HepG2 (cell line): Measurements from ENCODE around the gene NPY1R. TPM values are rescaled to one million over a fixed set of nuclear protein-coding genes. Genes with fewer than 3 reads are reported as not detected.

Source experiments
- HNRNPL ChIP-seq: fragments of 200-400 bp; formaldehyde crosslinking; IDR thresholded peaks from 2 replicates; pipeline ENCODE4 v1.6.1; 2017; ENCODE audit warnings: mild to moderate bottlenecking, low read depth, low read length
- KAT2B ChIP-seq: fragments of 150-350 bp; IDR thresholded peaks from 2 replicates; pipeline ENCODE4 v1.6.1; 2014; ENCODE audit warnings: low read depth, low read length, borderline replicate concordance
- SOX5 ChIP-seq: IDR thresholded peaks from 2 replicates; pipeline ENCODE4 v1.6.1; 2016; ENCODE audit warnings: borderline replicate concordance
- WIZ ChIP-seq: sonication (generic); formaldehyde crosslinking; IDR thresholded peaks from 2 replicates; pipeline ENCODE4 v1.5.1; 2020; ENCODE audit warnings: mild to moderate bottlenecking, missing genetic modification reagents
- YEATS4 ChIP-seq: sonication (generic); formaldehyde crosslinking; IDR thresholded peaks from 2 replicates; pipeline ENCODE4 v1.4.0; 2020; ENCODE audit warnings: missing genetic modification reagents, borderline replicate concordance
- ZNF773 ChIP-seq: sonication (generic); formaldehyde crosslinking; IDR thresholded peaks from 2 replicates; pipeline ENCODE4 v1.4.0; 2020; ENCODE audit warnings: missing genetic modification reagents, borderline replicate concordance
- polyA plus RNA-seq, 8 experiments: library from polyadenylated mRNA; depleted of rRNA in 3 of 8; stranded (reverse) in 7 of 8; unstranded in 1 of 8; fragments of >200 nt; fragmentation: Illumina TruSeq in 4 of 8; extraction: Trizol in 4 of 8; gene quantifications; 2 replicates each; pipeline versions ENCODE4 v1.2.1 to v1.2.3, GENCODE V29; 2011 to 2016; ENCODE audit warnings: low read depth in 4 of 8, missing spikeins in 1 of 8, mixed read lengths in 1 of 8; ENCODE audit not compliant: insufficient read depth in 1 of 8
- total RNA-seq, 5 experiments: library from RNA; depleted of rRNA; stranded (reverse); fragments of >200 nt; fragmentation: Illumina TruSeq; extraction: Trizol; gene quantifications; 2 replicates each; pipeline ENCODE4 v1.2.3, GENCODE V29; 2016; ENCODE audit warnings: low read depth in 1 of 5
- TF ChIP-seq, protein P1 (sequence below), 2 experiments: fragments of 450-650 bp in 1 of 2; sonication (generic) in 1 of 2; formaldehyde crosslinking in 1 of 2; IDR thresholded peaks; 2 replicates each; pipeline versions ENCODE4 v1.6.1 to v1.8.0; 2016 to 2022; ENCODE audit warnings: antibody characterized with exemption in 1 of 2, mild to moderate bottlenecking in 1 of 2, missing genetic modification reagents in 1 of 2
- TF ChIP-seq, protein P2 (sequence below): sonication (generic); formaldehyde crosslinking; conservative IDR thresholded peaks from 2 replicates; pipeline ENCODE4 v1.8.0; 2022; ENCODE audit warnings: low read depth, missing genetic modification reagents

The NPY1R gene
- total and polyA plus RNA-seq, 2 of the 13 experiments (the other 11 are each of a cell fraction or from before 2014, with no cell fraction given): not detected

DNA sequence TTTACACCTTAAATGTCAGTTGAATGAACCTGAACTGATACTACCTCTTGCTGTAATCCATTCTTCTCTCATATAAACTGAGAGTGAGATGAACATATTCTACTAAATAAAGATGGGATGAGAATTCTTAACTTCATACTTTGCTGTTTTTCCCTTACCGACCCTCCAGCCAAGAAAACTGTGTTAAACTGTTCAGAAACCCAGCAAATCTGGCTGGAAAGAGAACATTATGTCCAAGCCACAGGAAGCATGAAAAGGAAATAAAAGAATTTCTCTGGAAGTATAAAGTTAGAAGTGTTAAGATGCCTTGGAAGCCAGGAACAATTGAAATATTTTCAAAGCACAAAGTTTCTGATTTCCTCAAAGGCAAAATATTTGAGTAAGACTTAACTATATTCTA, 22.9 kb downstream of the NPY1R start (continued):
- TF ChIP-seq, protein P1, sequence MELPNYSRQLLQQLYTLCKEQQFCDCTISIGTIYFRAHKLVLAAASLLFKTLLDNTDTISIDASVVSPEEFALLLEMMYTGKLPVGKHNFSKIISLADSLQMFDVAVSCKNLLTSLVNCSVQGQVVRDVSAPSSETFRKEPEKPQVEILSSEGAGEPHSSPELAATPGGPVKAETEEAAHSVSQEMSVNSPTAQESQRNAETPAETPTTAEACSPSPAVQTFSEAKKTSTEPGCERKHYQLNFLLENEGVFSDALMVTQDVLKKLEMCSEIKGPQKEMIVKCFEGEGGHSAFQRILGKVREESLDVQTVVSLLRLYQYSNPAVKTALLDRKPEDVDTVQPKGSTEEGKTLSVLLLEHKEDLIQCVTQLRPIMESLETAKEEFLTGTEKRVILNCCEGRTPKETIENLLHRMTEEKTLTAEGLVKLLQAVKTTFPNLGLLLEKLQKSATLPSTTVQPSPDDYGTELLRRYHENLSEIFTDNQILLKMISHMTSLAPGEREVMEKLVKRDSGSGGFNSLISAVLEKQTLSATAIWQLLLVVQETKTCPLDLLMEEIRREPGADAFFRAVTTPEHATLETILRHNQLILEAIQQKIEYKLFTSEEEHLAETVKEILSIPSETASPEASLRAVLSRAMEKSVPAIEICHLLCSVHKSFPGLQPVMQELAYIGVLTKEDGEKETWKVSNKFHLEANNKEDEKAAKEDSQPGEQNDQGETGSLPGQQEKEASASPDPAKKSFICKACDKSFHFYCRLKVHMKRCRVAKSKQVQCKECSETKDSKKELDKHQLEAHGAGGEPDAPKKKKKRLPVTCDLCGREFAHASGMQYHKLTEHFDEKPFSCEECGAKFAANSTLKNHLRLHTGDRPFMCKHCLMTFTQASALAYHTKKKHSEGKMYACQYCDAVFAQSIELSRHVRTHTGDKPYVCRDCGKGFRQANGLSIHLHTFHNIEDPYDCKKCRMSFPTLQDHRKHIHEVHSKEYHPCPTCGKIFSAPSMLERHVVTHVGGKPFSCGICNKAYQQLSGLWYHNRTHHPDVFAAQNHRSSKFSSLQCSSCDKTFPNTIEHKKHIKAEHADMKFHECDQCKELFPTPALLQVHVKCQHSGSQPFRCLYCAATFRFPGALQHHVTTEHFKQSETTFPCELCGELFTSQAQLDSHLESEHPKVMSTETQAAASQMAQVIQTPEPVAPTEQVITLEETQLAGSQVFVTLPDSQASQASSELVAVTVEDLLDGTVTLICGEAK (IDR thresholded peaks at IDR 0.05): no peak
- TF ChIP-seq, protein P1 (CRISPR knock-in tag; IDR thresholded peaks at IDR 0.05): no peak
- TF ChIP-seq, protein P2, sequence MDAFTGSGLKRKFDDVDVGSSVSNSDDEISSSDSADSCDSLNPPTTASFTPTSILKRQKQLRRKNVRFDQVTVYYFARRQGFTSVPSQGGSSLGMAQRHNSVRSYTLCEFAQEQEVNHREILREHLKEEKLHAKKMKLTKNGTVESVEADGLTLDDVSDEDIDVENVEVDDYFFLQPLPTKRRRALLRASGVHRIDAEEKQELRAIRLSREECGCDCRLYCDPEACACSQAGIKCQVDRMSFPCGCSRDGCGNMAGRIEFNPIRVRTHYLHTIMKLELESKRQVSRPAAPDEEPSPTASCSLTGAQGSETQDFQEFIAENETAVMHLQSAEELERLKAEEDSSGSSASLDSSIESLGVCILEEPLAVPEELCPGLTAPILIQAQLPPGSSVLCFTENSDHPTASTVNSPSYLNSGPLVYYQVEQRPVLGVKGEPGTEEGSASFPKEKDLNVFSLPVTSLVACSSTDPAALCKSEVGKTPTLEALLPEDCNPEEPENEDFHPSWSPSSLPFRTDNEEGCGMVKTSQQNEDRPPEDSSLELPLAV (CRISPR knock-in tag): no peak
- TF ChIP-seq ZNF773: no peak
- TF ChIP-seq WIZ (CRISPR knock-in tag): no peak
- no peak for TF ChIP-seq KAT2B
- TF ChIP-seq HNRNPL: no peak
- TF ChIP-seq YEATS4 (CRISPR knock-in tag): no peak
- no peak for TF ChIP-seq SOX5 (CRISPR knock-in tag)
